ENCODE measurements around the gene PSD. TPM values are rescaled to one million over a fixed set of nuclear protein-coding genes. Genes with fewer than 3 reads are reported as not detected.
A peak's percentile ranks its signal among the peaks of the same experiment; 100 is the strongest.

The PSD gene
- total RNA-seq, 1 experiment from 2014 or later: 1.6 TPM

GRCh38 chr10:102371295-102371694 lies 47.3 kb downstream of the PSD start:
- H3K4me2 ChIP-seq: no peak overlapping the region
- H3K9me2 ChIP-seq (ENCODE audit: insufficient read depth): no peaks in the 10 kb centered on the region
- H3K4me3 ChIP-seq: no peak overlapping the region
- H4K20me1 ChIP-seq (ENCODE audit: insufficient read depth): no peaks in the 10 kb centered on the region
- peaks cover 12% of the 10 kb centered on the region for H3F3A ChIP-seq (ENCODE audit: insufficient read depth, low read depth)
- TF ChIP-seq CTCF (conservative IDR thresholded peaks at IDR 0.05) (no peak), EZH2 (IDR thresholded peaks at IDR 0.05; ENCODE audit: low read depth) (no peak)
- H3K79me2 ChIP-seq (ENCODE audit: low read depth): no peaks in the 10 kb centered on the region
- ChIA-PET CTCF (no interaction called here), POLR2A (ENCODE audit: unreplicated experiment) (interaction anchor here (0.6 kb wide), 1 partner anchor 1749 kb away, joined by 26 read pairs; no protein-coding TSS in a partner anchor)
- no peak overlapping the region for H2AFZ ChIP-seq
- intact Hi-C loops (cut with micrococcal nuclease; ENCODE audit: unreplicated experiment): no loop called here
- BruUV-seq (replicated peaks): no TSS peak
- no peak overlapping the region for H3K27ac ChIP-seq
- H3K9me3 ChIP-seq (ENCODE audit: insufficient read depth, low read depth): no peaks in the 10 kb centered on the region
- H3K36me3 ChIP-seq (ENCODE audit: low read depth): peaks cover 3% of the 10 kb centered on the region
- no peak for DNase-seq
- peaks cover 23% of the 10 kb centered on the region for H3K4me1 ChIP-seq (replicated peaks; ENCODE audit: insufficient read depth)
- no peaks in the 10 kb centered on the region for H3K27me3 ChIP-seq (ENCODE audit: insufficient read depth, low read depth)

- H3K4me3 ChIP-seq: no peak overlapping the region
- peaks cover 23% of the 10 kb centered on the region for H3K4me1 ChIP-seq (replicated peaks; ENCODE audit: insufficient read depth)
- peaks cover 12% of the 10 kb centered on the region for H3F3A ChIP-seq (ENCODE audit: insufficient read depth, low read depth)
- BruUV-seq (replicated peaks): no TSS peak
- no peaks in the 10 kb centered on the region for H3K9me2 ChIP-seq (ENCODE audit: insufficient read depth)
- peak overlapping the region; percentile 80 for H3K27ac ChIP-seq
- no peaks in the 10 kb centered on the region for H4K20me1 ChIP-seq (ENCODE audit: insufficient read depth)
- intact Hi-C loops (cut with micrococcal nuclease; ENCODE audit: unreplicated experiment): loop anchor here (2.0 kb wide), 1 partner anchor 27 kb away; the partner anchor contains the start of gene NFKB2
- H2AFZ ChIP-seq: no peak overlapping the region
- no peaks in the 10 kb centered on the region for H3K27me3 ChIP-seq (ENCODE audit: insufficient read depth, low read depth)
- ChIA-PET POLR2A (ENCODE audit: unreplicated experiment) (interaction anchor here (0.6 to 0.7 kb wide), 2 partner anchors 237 to 1113 kb away, joined by 3 read pairs; no protein-coding TSS in a partner anchor), CTCF (interaction anchor here (0.6 kb wide), 1 partner anchor 138 kb away, joined by 3 read pairs; no protein-coding TSS in a partner anchor)
- peak; percentile 79 to 90 for DNase-seq
- peak overlapping the region; percentile 63 for H3K4me2 ChIP-seq
- no peaks in the 10 kb centered on the region for H3K9me3 ChIP-seq (ENCODE audit: insufficient read depth, low read depth)
- TF ChIP-seq EZH2 (IDR thresholded peaks at IDR 0.05; ENCODE audit: low read depth): no peak
- TF ChIP-seq CTCF (conservative IDR thresholded peaks at IDR 0.05): no peak
- H3K36me3 ChIP-seq (ENCODE audit: low read depth): peaks cover 3% of the 10 kb centered on the region
- no peaks in the 10 kb centered on the region for H3K79me2 ChIP-seq (ENCODE audit: low read depth)
Observed at GRCh38 chr10:102368077-102368476, 50.5 kb downstream of the PSD start.

- Histone ChIP-seq H3K9me2 (ENCODE audit: insufficient read depth) (no peaks in the 10 kb centered on the region), H3K9me3 (ENCODE audit: insufficient read depth, low read depth) (no peaks in the 10 kb centered on the region), H3K4me2 (peak overlapping the region; percentile 63), H3K36me3 (ENCODE audit: low read depth) (peaks cover 3% of the 10 kb centered on the region), H3K27ac (peak overlapping the region; percentile 80), H3F3A (ENCODE audit: insufficient read depth, low read depth) (peaks cover 12% of the 10 kb centered on the region), H3K79me2 (ENCODE audit: low read depth) (no peaks in the 10 kb centered on the region), H3K27me3 (ENCODE audit: insufficient read depth, low read depth) (no peaks in the 10 kb centered on the region), H3K4me3 (no peak overlapping the region), H3K4me1 (replicated peaks; ENCODE audit: insufficient read depth) (peaks cover 23% of the 10 kb centered on the region), H4K20me1 (ENCODE audit: insufficient read depth) (no peaks in the 10 kb centered on the region), H2AFZ (no peak overlapping the region)
- ChIA-PET CTCF (no interaction called here), POLR2A (ENCODE audit: unreplicated experiment) (no interaction called here)
- TF ChIP-seq EZH2 (IDR thresholded peaks at IDR 0.05; ENCODE audit: low read depth) (no peak), CTCF (conservative IDR thresholded peaks at IDR 0.05) (no peak)
- no TSS peak for BruUV-seq (replicated peaks)
- intact Hi-C loops (cut with micrococcal nuclease; ENCODE audit: unreplicated experiment): no loop called here
- peak in 1 of 2 experiments; percentile 55 for DNase-seq
Observed at GRCh38 chr10:102367441-102367840, 51.1 kb downstream of the PSD start.

Measured in PC-9 (cell line).